Measurements from ENCODE around the gene MTHFD2.
"Not testable (repeated sequence)": the region's sequence is repeated elsewhere in the genome, so short reads cannot be mapped to it uniquely, and the experiment has no call there.

The MTHFD2 gene

DNA sequence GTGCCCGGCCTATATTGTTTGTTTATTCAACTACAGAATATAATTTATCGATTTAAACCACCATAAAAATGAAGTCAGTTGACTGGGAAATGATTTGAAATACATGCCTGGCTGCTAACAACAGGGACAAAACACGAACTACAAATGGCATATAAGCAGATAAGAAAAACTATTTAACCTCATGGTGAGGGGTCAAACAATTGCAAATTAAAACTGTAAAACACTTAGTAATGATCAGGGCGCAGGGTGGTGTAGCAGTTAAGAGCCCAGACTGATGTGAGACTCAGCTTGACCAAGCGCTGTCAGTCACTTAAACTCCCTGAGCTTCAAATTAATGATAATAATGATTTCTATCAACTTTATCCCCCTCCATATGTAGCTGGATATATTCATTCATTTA lies 6.7 kb downstream of the MTHFD2 start:
- no peak overlapping the region for H3K4me3 ChIP-seq (ENCODE audit: low read depth, low read length)
- TF ChIP-seq, protein P1, sequence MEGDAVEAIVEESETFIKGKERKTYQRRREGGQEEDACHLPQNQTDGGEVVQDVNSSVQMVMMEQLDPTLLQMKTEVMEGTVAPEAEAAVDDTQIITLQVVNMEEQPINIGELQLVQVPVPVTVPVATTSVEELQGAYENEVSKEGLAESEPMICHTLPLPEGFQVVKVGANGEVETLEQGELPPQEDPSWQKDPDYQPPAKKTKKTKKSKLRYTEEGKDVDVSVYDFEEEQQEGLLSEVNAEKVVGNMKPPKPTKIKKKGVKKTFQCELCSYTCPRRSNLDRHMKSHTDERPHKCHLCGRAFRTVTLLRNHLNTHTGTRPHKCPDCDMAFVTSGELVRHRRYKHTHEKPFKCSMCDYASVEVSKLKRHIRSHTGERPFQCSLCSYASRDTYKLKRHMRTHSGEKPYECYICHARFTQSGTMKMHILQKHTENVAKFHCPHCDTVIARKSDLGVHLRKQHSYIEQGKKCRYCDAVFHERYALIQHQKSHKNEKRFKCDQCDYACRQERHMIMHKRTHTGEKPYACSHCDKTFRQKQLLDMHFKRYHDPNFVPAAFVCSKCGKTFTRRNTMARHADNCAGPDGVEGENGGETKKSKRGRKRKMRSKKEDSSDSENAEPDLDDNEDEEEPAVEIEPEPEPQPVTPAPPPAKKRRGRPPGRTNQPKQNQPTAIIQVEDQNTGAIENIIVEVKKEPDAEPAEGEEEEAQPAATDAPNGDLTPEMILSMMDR (IDR thresholded peaks at IDR 0.05; ENCODE audit: borderline replicate concordance, insufficient read depth, low read depth, low read length): no peak

DNA sequence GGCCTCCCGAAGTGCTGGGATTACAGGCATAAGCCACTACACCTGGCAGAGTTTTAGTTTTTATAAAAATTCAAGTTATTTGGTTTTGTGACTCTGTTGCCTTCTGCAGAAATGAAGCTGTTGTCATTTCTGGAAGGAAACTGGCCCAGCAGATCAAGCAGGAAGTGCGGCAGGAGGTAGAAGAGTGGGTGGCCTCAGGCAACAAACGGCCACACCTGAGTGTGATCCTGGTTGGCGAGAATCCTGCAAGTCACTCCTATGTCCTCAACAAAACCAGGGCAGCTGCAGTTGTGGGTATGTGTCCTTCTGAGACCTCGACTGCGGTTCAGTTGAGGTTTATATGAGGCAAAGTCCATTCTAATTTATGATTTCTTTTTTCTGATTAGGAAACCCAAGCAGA lies 7.2 kb downstream of the MTHFD2 start:
- TF ChIP-seq, protein P1 (IDR thresholded peaks at IDR 0.05; ENCODE audit: borderline replicate concordance, insufficient read depth, low read depth, low read length): no peak

DNA sequence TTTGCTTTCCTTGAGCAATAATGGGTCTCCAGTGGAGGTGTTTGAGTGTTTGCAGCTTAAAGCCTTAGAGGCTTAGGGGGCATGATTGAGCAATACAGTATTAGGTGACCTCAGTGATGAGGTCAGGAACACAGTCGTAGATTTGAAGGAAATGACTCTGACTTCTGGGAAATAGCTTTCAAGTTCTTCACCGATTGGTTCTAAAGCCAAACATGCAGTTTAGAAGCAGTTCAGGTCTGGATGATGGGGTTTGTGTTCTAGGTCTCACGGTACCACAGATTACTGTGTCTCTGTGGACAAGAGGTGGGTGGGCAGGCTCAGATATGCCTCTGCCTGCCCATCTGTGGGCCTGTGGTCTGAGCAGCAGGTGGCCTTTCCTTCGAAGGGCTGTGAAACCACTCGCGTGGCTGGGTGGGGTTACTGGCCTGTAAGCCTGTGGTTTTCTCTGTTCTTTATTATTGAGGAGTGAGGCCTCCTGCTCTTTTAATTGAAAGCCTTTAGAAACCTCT lies 7.8 kb downstream of the MTHFD2 start:
- TF ChIP-seq, protein P1 (IDR thresholded peaks at IDR 0.05; ENCODE audit: borderline replicate concordance, insufficient read depth, low read depth, low read length): no peak
- H3K4me3 ChIP-seq (ENCODE audit: low read depth, low read length): no peak overlapping the region

More for the DNA sequence above, 7.2 kb downstream of the MTHFD2 start:
- H3K4me3 ChIP-seq (ENCODE audit: low read depth, low read length): no peak overlapping the region

- no peak overlapping the region for H3K4me3 ChIP-seq (ENCODE audit: low read depth, low read length)
- TF ChIP-seq, protein P1 (IDR thresholded peaks at IDR 0.05; ENCODE audit: borderline replicate concordance, insufficient read depth, low read depth, low read length): no peak
Observed at GRCh38 chr2:74212702-74213410, 14.4 kb downstream of the MTHFD2 start.

DNA sequence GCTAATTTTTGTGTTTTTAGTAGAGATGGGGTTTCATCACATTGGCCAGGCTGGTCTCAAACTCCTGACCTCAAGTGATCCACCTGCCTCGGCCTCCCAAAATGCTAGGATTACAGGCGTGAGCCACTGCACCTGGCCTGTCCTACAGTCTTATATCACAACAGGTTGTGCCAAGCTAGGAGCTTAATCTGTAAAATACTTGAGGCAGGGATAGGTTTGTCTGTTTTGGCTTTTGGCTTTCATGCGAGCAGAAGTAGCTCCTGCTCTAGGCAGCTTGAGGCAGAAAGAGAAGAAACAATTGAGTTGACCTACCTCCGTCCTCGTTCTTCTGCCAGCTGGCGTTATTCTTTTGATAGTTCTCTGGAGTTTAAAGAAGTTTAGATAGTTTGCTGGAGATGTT lies 17.4 kb downstream of the MTHFD2 start:
- H3K4me3 ChIP-seq (ENCODE audit: low read depth, low read length): not testable (repeated sequence)

- TF ChIP-seq, protein P1 (IDR thresholded peaks at IDR 0.05; ENCODE audit: borderline replicate concordance, insufficient read depth, low read depth, low read length): no peak
- H3K4me3 ChIP-seq (ENCODE audit: low read depth, low read length): no peak overlapping the region
Observed at GRCh38 chr2:74216642-74217041, 18.2 kb downstream of the MTHFD2 start.

- TF ChIP-seq, protein P1 (IDR thresholded peaks at IDR 0.05; ENCODE audit: borderline replicate concordance, insufficient read depth, low read depth, low read length): no peak
- no peak overlapping the region for H3K4me3 ChIP-seq (ENCODE audit: low read depth, low read length)
Observed at GRCh38 chr2:74219846-74220486, 21.6 kb downstream of the MTHFD2 start.
